ENCODE measurements around the gene HECTD3. TPM values are rescaled to one million over a fixed set of nuclear protein-coding genes. Genes with fewer than 3 reads are reported as not detected.
A peak's percentile ranks its signal among the peaks of the same experiment; 100 is the strongest.

The HECTD3 gene
- total and polyA plus RNA-seq, 9 of the 15 experiments (the other 6 are each of a cell fraction or from before 2014, with no cell fraction given) = 6.3 to 50.8 (median 18.9) TPM

- peak; percentile 89 for TF ChIP-seq HES1 (IDR thresholded peaks at IDR 0.05; ENCODE audit: low read depth)
- TF ChIP-seq CBX3 (IDR thresholded peaks at IDR 0.05; ENCODE audit: borderline replicate concordance in 1 of 2, low read length in 2 of 2) = peak in 1 of 2 experiments; percentile 40; a peak in 1 of 3 replicates
- no peak for TF ChIP-seq E2F6 (IDR thresholded peaks at IDR 0.05; ENCODE audit: borderline replicate concordance in 1 of 2, extremely low read depth in 1 of 2, insufficient read depth in 1 of 2, insufficient read length in 1 of 2, low read depth in 1 of 2, low read length in 1 of 2, poor library complexity in 1 of 2, severe bottlenecking in 1 of 2)
- TF ChIP-seq CEBPB (tag; IDR thresholded peaks at IDR 0.05) = no peak
- TF ChIP-seq BRCA1 (IDR thresholded peaks at IDR 0.05) = no peak
- no peak for TF ChIP-seq BRCA1 (CRISPR knock-in tag; IDR thresholded peaks at IDR 0.05)
- TF ChIP-seq MEIS2 (IDR thresholded peaks at IDR 0.05; ENCODE audit: partially characterized antibody) = peak; percentile 92
- TF ChIP-seq PREB (CRISPR knock-in tag; IDR thresholded peaks at IDR 0.05) = no peak
- no peak for TF ChIP-seq XRCC4 (IDR thresholded peaks at IDR 0.05; ENCODE audit: extremely low read depth, insufficient read depth, insufficient read length)
- TF ChIP-seq ASH1L (IDR thresholded peaks at IDR 0.05; ENCODE audit: borderline replicate concordance, low read depth, partially characterized antibody) = no peak
- TF ChIP-seq RBBP5 (IDR thresholded peaks at IDR 0.05; ENCODE audit: borderline replicate concordance, insufficient read depth, low read length, poor library complexity, severe bottlenecking) = peak; percentile 39
- TF ChIP-seq MCM3 (IDR thresholded peaks at IDR 0.05) = no peak
- TF ChIP-seq SMARCE1 (IDR thresholded peaks at IDR 0.05) = peak; percentile 85
- TF ChIP-seq RCOR1 (IDR thresholded peaks at IDR 0.05; ENCODE audit: borderline replicate concordance in 1 of 2, low read depth in 2 of 2, low read length in 2 of 2) = peak; percentile 77 to 98
- TF ChIP-seq TBL1XR1 (IDR thresholded peaks at IDR 0.05; ENCODE audit: low read length in 2 of 2) = peak; percentile 37 to 92; a peak in 3 of 4 replicates
- no peak for TF ChIP-seq HINFP (tag; conservative IDR thresholded peaks at IDR 0.05; ENCODE audit: low read depth)
- TF ChIP-seq NFRKB (IDR thresholded peaks at IDR 0.05; ENCODE audit: low read depth) = no peak
- TF ChIP-seq DDX20 (tag; IDR thresholded peaks at IDR 0.05; ENCODE audit: low read depth) = no peak
- 0 out of 2 replicates have a peak, but pooled peaks have one; percentile 41 for TF ChIP-seq ZBTB9 (CRISPR knock-in tag; IDR thresholded peaks at IDR 0.05)
- TF ChIP-seq HIVEP1 (CRISPR knock-in tag; IDR thresholded peaks at IDR 0.05) = no peak
- TF ChIP-seq HOXB6 (CRISPR knock-in tag; IDR thresholded peaks at IDR 0.05; ENCODE audit: borderline replicate concordance) = no peak
- TF ChIP-seq MCM5 (IDR thresholded peaks at IDR 0.05; ENCODE audit: low read depth) = no peak
- peak; percentile 98 for TF ChIP-seq RAD51 (IDR thresholded peaks at IDR 0.05; ENCODE audit: borderline replicate concordance, low read depth)
Measured at GRCh38 chr1:45038661-45039364, 27.7 kb upstream of the HECTD3 start (continued).
